ENCODE data around the gene STC2.

DNA sequence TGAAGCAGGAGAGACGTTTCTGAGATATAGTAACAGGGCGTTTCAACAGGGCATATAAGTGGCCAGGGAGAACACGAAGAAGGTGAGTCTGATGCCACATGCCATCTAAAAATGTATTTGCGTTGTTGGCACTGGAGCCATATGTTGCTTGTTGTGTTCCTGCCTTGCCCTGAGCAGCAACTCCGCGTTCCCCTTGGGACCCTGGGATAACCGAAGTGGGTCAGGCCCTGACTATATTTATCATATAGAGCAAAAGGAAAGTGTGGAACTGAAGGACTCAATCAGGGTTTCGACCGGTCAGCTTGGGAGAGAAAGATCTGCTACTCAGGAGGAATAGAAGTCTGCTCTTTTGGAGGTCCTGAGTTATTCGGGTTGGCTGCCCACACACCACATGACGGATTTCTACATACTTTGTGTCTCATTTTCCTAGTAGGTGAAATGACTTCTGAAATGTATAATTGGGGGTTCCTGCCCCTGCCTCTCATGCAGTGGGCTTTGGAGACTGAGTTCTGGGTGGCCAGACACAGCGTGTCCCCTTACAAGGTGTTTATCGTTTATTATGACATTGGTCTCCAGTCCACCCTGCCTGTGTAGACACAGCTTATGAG lies 3.0 kb downstream of the STC2 start:
- TF ChIP-seq, protein P1, sequence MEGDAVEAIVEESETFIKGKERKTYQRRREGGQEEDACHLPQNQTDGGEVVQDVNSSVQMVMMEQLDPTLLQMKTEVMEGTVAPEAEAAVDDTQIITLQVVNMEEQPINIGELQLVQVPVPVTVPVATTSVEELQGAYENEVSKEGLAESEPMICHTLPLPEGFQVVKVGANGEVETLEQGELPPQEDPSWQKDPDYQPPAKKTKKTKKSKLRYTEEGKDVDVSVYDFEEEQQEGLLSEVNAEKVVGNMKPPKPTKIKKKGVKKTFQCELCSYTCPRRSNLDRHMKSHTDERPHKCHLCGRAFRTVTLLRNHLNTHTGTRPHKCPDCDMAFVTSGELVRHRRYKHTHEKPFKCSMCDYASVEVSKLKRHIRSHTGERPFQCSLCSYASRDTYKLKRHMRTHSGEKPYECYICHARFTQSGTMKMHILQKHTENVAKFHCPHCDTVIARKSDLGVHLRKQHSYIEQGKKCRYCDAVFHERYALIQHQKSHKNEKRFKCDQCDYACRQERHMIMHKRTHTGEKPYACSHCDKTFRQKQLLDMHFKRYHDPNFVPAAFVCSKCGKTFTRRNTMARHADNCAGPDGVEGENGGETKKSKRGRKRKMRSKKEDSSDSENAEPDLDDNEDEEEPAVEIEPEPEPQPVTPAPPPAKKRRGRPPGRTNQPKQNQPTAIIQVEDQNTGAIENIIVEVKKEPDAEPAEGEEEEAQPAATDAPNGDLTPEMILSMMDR (IDR thresholded peaks at IDR 0.05; ENCODE audit: low read depth, low read length, poor library complexity, severe bottlenecking), result no peak
- TF ChIP-seq EZH2phosphoT487 (IDR thresholded peaks at IDR 0.05; ENCODE audit: borderline replicate concordance, low read length), result no peak

Measured in DOHH2 (cell line).